Activated naive CD4-positive, alpha-beta T cell treated with anti-CD3 and anti-CD28 coated beads, Interleukin-2, amount 10 ng/mL, durations not matched to agents 7 days and 5 days (primary cell): ENCODE results near the gene RNF157.

Experiments
- CTCF ChIA-PET: fragments of 350-600 bp; sonication (Branson Sonifier 250); formaldehyde crosslinking; loops from one replicate; lab custom pipeline; 2021; ENCODE audit warnings: antibody characterized with exemption; lab: Charles Lee
- DNase-seq: peaks from one replicate; pipeline ENCODE4 v3.0.0-alpha.2; 2020
- H3K27ac Mint-ChIP-seq: one replicate; pipeline ENCODE4 v1.8.0; 2021; ENCODE audit warnings: mild to moderate bottlenecking, moderate library complexity, mixed read lengths
- H3K27me3 Mint-ChIP-seq: one replicate; pipeline ENCODE4 v1.8.0; 2021; ENCODE audit warnings: mild to moderate bottlenecking, mixed read lengths
- H3K36me3 Mint-ChIP-seq: one replicate; pipeline ENCODE4 v1.8.0; 2021; ENCODE audit warnings: mixed read lengths
- H3K4me1 Mint-ChIP-seq: one replicate; pipeline ENCODE4 v1.8.0; 2021; ENCODE audit warnings: mixed read lengths
- H3K4me3 Mint-ChIP-seq: one replicate; pipeline ENCODE4 v1.8.0; 2021; ENCODE audit warnings: mild to moderate bottlenecking, moderate library complexity, mixed read lengths
- H3K9me3 Mint-ChIP-seq: one replicate; pipeline ENCODE4 v1.8.0; 2021; ENCODE audit warnings: mixed read lengths

RNF157 gene

GRCh38 chr17:76095943-76096342, 144.3 kb downstream of the RNF157 start:
- DNase-seq, result no peak
- Mint-ChIP-seq H3K27me3 (no peaks in the 10 kb centered on the region), H3K4me1 (peaks cover 10% of the 10 kb centered on the region), H3K27ac (no peak overlapping the region), H3K36me3 (peaks cover 54% of the 10 kb centered on the region), H3K9me3 (no peaks in the 10 kb centered on the region), H3K4me3 (no peak overlapping the region)
- CTCF ChIA-PET, result interaction anchor here (0.9 to 1.8 kb wide), 3 partner anchors 11 to 183 kb away, joined by 3 to 6 read pairs (median 6); no protein-coding TSS in a partner anchor

DNA sequence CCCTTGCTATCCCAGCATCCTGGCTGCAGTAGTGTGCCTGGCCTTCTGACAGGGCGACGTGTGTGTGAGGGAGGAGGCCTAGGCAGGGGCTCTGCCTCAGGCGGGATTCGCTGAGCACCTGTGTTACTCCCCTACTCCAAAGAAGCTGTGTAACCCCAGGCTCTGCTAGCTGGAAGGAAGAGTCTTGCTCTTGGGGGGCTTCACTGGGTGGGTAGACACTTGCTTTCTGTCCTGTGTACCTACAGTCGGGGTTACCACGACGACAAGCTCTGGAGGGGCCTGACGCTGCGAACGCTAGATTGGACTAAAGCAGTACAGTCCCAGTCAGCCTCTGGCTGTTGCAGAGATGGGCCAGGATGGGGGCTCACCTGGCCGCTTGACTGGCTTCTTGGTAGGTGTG, 146.2 kb downstream of the RNF157 start:
- no peaks in the 10 kb centered on the region for H3K9me3 Mint-ChIP-seq
- no peaks in the 10 kb centered on the region for H3K27me3 Mint-ChIP-seq
- H3K4me3 Mint-ChIP-seq, result no peak overlapping the region
- H3K36me3 Mint-ChIP-seq, result peaks cover 52% of the 10 kb centered on the region
- CTCF ChIA-PET, result no interaction called here
- no peak overlapping the region for H3K27ac Mint-ChIP-seq
- H3K4me1 Mint-ChIP-seq, result peaks cover 7% of the 10 kb centered on the region
- no peak for DNase-seq

DNA sequence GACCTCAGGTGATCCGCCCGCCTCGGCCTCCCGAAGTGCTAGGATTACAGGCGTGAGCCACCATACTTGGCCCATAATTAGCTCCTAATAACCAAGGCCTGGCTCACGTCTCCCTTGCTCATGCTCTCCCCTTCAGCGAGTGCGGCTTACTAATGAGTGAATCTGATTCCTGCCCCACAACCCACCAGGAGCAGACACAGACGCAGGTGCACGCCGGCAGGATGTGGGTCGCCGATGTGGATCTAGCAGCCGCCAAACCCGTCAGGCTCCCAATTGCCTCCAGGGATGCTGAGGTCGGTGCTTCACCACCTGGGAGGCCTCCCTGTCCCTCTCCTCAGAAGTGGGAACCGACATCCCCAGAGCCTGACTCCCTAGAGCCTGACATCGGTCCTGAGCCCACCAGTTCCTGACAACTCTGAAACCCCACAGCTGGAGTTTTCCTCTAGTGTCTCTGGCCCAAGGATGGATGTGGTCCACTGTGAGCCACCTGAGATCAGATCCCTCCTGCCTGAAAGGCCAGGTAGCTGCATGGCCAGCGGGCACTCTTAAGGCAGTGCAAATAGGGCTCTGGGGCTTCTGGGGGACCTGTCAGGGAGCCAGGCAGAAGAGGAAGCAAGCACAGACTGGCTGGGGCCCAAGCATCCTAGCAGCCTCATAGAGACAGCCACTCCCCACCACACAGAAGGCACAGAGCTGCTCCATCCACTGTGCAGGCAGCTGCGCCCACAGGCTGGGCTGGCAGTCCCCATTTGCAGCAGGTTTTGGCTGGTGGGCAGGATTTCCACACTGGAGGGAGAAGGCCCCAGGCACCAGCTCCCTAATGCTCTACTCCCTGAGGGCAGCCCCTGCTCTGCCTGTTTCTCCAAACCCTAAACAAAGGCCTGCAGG, 147.5 kb downstream of the RNF157 start:
- CTCF ChIA-PET, result interaction anchor here (1.0 to 1.9 kb wide), 2 partner anchors 78 to 305 kb away, joined by 3 to 5 read pairs; no protein-coding TSS in a partner anchor
- Mint-ChIP-seq H3K4me1 (peaks cover 7% of the 10 kb centered on the region), H3K36me3 (peaks cover 50% of the 10 kb centered on the region), H3K27me3 (no peaks in the 10 kb centered on the region), H3K4me3 (no peak overlapping the region), H3K9me3 (no peaks in the 10 kb centered on the region), H3K27ac (no peak overlapping the region)
- DNase-seq, result no peak
